GM23248 (cell line): Measurements from ENCODE around the gene PAQR8. TPM values are rescaled to one million over a fixed set of nuclear protein-coding genes. Genes with fewer than 3 reads are reported as not detected.
A peak's percentile ranks its signal among the peaks of the same experiment; 100 is the strongest.

ENCODE experiments used
- DNase-seq: peaks from one replicate; pipeline ENCODE4 v3.0.0-alpha.2; 2015
- H2AFZ ChIP-seq: fragments of 200-600 bp; sonication (generic); 2 replicates; pipeline ENCODE4 v1.6.1; 2016; ENCODE audit warnings: antibody characterized with exemption
- H3F3A ChIP-seq: fragments of 200-600 bp; sonication (generic); 2 replicates; pipeline ENCODE4 v1.6.1; 2016; ENCODE audit warnings: mild to moderate bottlenecking, antibody characterized with exemption, mixed run types; ENCODE audit not compliant: insufficient read depth
- H3K27ac ChIP-seq: fragments of 200-600 bp; sonication (generic); 2 replicates; pipeline ENCODE4 v1.5.1; 2016; ENCODE audit warnings: mild to moderate bottlenecking
- H3K27me3 ChIP-seq: fragments of 200-600 bp; sonication (generic); replicated peaks from 2 replicates; pipeline ENCODE4 v1.6.1; 2016; ENCODE audit warnings: mild to moderate bottlenecking; ENCODE audit not compliant: insufficient read depth
- H3K36me3 ChIP-seq: fragments of 200-600 bp; sonication (generic); 2 replicates; pipeline ENCODE4 v1.6.1; 2016; ENCODE audit warnings: low read depth, mild to moderate bottlenecking
- H3K4me1 ChIP-seq: fragments of 200-600 bp; sonication (generic); 2 replicates; pipeline ENCODE4 v1.6.1; 2016; ENCODE audit warnings: mild to moderate bottlenecking; ENCODE audit not compliant: insufficient read depth
- H3K4me2 ChIP-seq: fragments of 200-600 bp; sonication (generic); one replicate; pipeline ENCODE4 v1.6.1; 2016; ENCODE audit warnings: mild to moderate bottlenecking; ENCODE audit not compliant: unreplicated experiment
- H3K4me3 ChIP-seq: fragments of 200-600 bp; sonication (generic); 2 replicates; pipeline ENCODE4 v1.5.1; 2016; ENCODE audit warnings: mild to moderate bottlenecking
- H3K79me2 ChIP-seq: fragments of 200-600 bp; sonication (generic); 2 replicates; pipeline ENCODE4 v1.6.1; 2016; ENCODE audit warnings: mild to moderate bottlenecking; ENCODE audit not compliant: insufficient read depth
- H3K9ac ChIP-seq: fragments of 200-600 bp; sonication (generic); 2 replicates; pipeline ENCODE4 v1.6.1; 2016; ENCODE audit warnings: mild to moderate bottlenecking
- H3K9me2 ChIP-seq: fragments of 200-600 bp; sonication (generic); 2 replicates; pipeline ENCODE4 v1.6.1; 2016; ENCODE audit warnings: mixed run types, mild to moderate bottlenecking, moderate library complexity; ENCODE audit not compliant: insufficient read depth
- H3K9me3 ChIP-seq: fragments of 200-600 bp; sonication (generic); one replicate; pipeline ENCODE4 v1.6.1; 2017; ENCODE audit warnings: low read depth
- H4K20me1 ChIP-seq: fragments of 200-600 bp; sonication (generic); 2 replicates; pipeline ENCODE4 v1.6.0; 2016; ENCODE audit not compliant: insufficient read depth
- EZH2 ChIP-seq: fragments of 200-600 bp; sonication (generic); IDR thresholded peaks from 2 replicates; pipeline ENCODE4 v1.6.1; 2018; ENCODE audit warnings: antibody characterized with exemption, mild to moderate bottlenecking; ENCODE audit not compliant: insufficient read depth, poor library complexity, severe bottlenecking
- EZH2phosphoT487 ChIP-seq: fragments of 200-600 bp; sonication (generic); IDR thresholded peaks from 2 replicates; pipeline ENCODE4 v1.6.1; 2018; ENCODE audit warnings: antibody characterized with exemption, moderate library complexity, mild to moderate bottlenecking, low read depth; ENCODE audit not compliant: insufficient read depth
- WGBS, 2 experiments: methylation state at CpG; one replicate each; pipeline ENCODE4 v1.1.6; 2015 to 2017; ENCODE audit warnings: low lambda C conversion rate in 2 of 2, low coverage in 1 of 2; ENCODE audit errors: missing lambda C conversion rate in 2 of 2; 5-methylcytosine and 5-hydroxymethylcytosine counted together
- in situ Hi-C: fragments of 300-500 bp; cut with MboI; formaldehyde crosslinking; loops from 2 replicates; pipeline ENCODE4 v1.15.0; 2020
- polyA plus RNA-seq: library from polyadenylated mRNA; unstranded; fragments of >200 nt; fragmentation: Nextera tagmentation; extraction: Ambion mirVana; gene quantifications from 2 replicates; pipeline ENCODE4 v1.2.1, GENCODE V29; 2016
- total RNA-seq: library from RNA; depleted of rRNA; stranded (reverse); fragments of >200 nt; shearing (Covaris generic); gene quantifications from 2 replicates; pipeline ENCODE4 v1.2.3, GENCODE V29; 2014

Gene PAQR8
- total and polyA plus RNA-seq, 2 experiments from 2014 or later: 2.5 to 3.4 TPM

DNA sequence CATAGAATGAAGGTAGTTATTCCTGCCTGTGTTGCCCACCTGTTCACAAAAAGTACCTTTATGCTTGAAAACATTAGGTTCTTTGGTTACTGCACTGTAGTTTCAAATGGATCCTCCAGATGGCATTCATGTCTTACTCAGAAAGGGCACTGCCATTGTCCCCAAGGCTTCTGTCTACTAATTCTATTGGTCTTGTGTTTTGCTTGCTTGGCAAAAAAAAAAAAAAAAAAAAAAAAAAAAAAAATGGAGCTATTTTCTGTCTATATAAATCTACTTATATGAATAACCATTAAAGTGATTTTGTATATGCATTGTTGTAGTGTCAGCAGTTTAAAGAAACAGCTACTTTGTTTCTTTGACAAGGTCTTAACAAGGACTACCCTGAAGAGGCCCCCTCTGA is 45.5 kb downstream of the PAQR8 start:
- in situ Hi-C loops: loop anchor here (5.0 kb wide), 1 partner anchor 255 kb away; no protein-coding TSS in a partner anchor

DNA sequence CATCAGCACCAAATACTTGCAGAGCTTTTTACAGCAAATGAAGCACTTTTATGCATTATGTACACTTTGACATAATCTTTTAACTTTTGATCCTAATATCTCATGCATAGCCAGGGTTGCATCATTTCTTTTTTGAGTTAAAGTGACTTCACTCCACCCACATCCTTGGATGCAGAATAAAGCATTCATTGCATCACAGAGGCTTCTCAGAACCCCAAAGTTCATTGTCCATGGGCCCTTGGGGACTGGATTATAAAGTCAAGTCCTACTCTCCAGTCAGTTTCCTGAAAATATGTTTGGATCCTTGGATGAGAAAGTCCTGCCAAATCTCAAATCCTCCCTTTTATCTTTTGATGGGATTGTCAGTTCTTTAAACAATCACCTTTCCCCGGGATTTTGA is 47.5 kb downstream of the PAQR8 start:
- 14 to 15% methylated on average over 1 of the region's 1 CpG for WGBS, 2 experiments
- peak; percentile 73 for DNase-seq
- Histone ChIP-seq H3K9me2 (no peaks in the 10 kb centered on the region), H3K27me3 (no peaks in the 10 kb centered on the region), H3F3A (peaks cover 13% of the 10 kb centered on the region), H3K36me3 (no peaks in the 10 kb centered on the region), H3K4me1 (peaks cover 12% of the 10 kb centered on the region), H3K27ac (no peak overlapping the region), H3K4me2 (peak overlapping the region; percentile 24), H3K9ac (no peak overlapping the region), H4K20me1 (no peaks in the 10 kb centered on the region), H3K4me3 (no peak overlapping the region), H2AFZ (no peak overlapping the region), H3K79me2 (no peaks in the 10 kb centered on the region), H3K9me3 (no peaks in the 10 kb centered on the region)
- TF ChIP-seq EZH2phosphoT487: no peak
- no peak for TF ChIP-seq EZH2
- in situ Hi-C loops: loop anchor here (5.0 kb wide), 1 partner anchor 253 kb away; no protein-coding TSS in a partner anchor

More for the DNA sequence above, 45.5 kb downstream of the PAQR8 start:
- Histone ChIP-seq H3F3A (peaks cover 13% of the 10 kb centered on the region), H4K20me1 (no peaks in the 10 kb centered on the region), H3K27me3 (no peaks in the 10 kb centered on the region), H3K79me2 (no peaks in the 10 kb centered on the region), H2AFZ (no peak overlapping the region), H3K4me2 (no peak overlapping the region), H3K9ac (no peak overlapping the region), H3K4me3 (no peak overlapping the region), H3K36me3 (no peaks in the 10 kb centered on the region), H3K27ac (no peak overlapping the region), H3K9me3 (no peaks in the 10 kb centered on the region), H3K4me1 (peaks cover 12% of the 10 kb centered on the region), H3K9me2 (no peaks in the 10 kb centered on the region)
- no peak for TF ChIP-seq EZH2
- no peak for TF ChIP-seq EZH2phosphoT487
- peak; percentile 79 for DNase-seq

DNA sequence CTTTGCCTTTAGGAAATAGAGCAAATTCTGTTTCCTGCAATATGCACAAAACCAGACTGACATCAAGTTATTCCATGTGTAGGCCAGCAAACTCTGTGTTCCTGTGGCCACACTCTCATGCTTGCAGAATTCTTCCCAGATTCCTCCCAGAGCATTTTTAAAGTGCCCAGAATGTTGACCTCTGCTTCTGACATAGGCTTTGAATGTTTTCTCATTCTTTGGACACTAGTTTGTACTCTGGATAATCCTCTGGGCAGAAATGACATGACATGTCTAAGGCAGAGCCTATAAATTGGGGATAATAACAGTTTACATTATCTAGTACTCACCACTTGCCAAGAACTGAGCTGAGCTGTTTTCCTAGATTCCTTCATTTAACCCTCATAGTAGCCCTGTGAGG is 49.0 kb downstream of the PAQR8 start:
- no peaks in the 10 kb centered on the region for H3K9me2 ChIP-seq
- in situ Hi-C loops: loop anchor here (10.0 kb wide), 1 partner anchor 184 kb away; no protein-coding TSS in a partner anchor
- peaks cover 20% of the 10 kb centered on the region for H3F3A ChIP-seq
- H4K20me1 ChIP-seq: no peaks in the 10 kb centered on the region
- no peaks in the 10 kb centered on the region for H3K79me2 ChIP-seq
- no peak for TF ChIP-seq EZH2
- TF ChIP-seq EZH2phosphoT487: no peak
- H2AFZ ChIP-seq: no peak overlapping the region
- no peaks in the 10 kb centered on the region for H3K9me3 ChIP-seq
- DNase-seq: no peak
- H3K27me3 ChIP-seq: no peaks in the 10 kb centered on the region
- peaks cover 19% of the 10 kb centered on the region for H3K4me1 ChIP-seq
- H3K9ac ChIP-seq: no peak overlapping the region
- H3K36me3 ChIP-seq: no peaks in the 10 kb centered on the region
- no peak overlapping the region for H3K4me3 ChIP-seq
- no peak overlapping the region for H3K27ac ChIP-seq
- H3K4me2 ChIP-seq: no peak overlapping the region

DNA sequence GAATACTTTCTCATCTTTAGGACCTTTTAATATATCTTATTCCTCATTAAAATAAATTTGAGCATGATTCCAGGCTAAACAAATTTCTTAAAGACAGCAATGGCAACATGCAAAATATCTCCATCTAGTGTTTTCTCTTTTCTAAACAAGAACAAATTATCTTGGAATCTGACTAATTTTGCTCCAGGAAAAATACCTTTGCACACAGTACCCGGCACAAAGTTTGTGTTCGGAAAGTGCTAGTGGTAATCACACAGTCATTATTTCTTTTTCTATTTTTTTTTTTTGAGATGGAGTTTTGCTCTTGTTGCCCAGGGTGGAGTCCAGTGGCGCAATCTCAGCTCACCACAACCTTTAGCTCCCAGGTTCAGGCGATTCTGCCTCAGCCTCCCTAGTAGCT is 50.0 kb downstream of the PAQR8 start:
- Histone ChIP-seq H3K9me3 (no peaks in the 10 kb centered on the region), H3K27ac (no peak overlapping the region), H3K4me3 (no peak overlapping the region), H3K36me3 (no peaks in the 10 kb centered on the region), H3K9ac (no peak overlapping the region), H4K20me1 (no peaks in the 10 kb centered on the region), H2AFZ (no peak overlapping the region), H3K4me2 (no peak overlapping the region), H3K4me1 (peaks cover 28% of the 10 kb centered on the region), H3K9me2 (no peaks in the 10 kb centered on the region), H3K27me3 (no peaks in the 10 kb centered on the region), H3K79me2 (no peaks in the 10 kb centered on the region), H3F3A (peaks cover 29% of the 10 kb centered on the region)
- TF ChIP-seq EZH2phosphoT487: no peak
- WGBS, 2 experiments: 94% methylated on average over 4 of the region's 4 CpGs
- DNase-seq: no peak
- in situ Hi-C loops: loop anchor here (10.0 kb wide), 1 partner anchor 183 kb away; no protein-coding TSS in a partner anchor

DNA sequence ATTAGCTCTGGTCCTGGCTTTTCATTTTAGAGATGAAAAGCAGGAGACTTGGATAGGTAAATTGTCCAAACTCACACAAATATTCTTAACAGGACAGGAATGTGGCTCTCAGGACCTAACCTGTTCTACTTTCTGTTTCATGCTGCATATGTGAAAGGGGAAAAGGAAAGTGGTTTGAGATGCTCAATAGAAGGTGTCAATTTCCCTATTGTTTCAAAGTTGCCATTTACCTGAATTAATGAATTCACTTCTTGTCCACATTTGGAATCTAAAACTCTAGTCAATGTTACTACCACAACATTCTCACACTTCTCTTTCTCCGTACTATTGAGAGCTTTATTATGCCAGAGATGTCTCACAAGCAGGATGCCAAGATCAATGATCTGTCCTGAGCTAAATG is 53.4 kb downstream of the PAQR8 start:
- in situ Hi-C loops: loop anchor here (10.0 kb wide), 1 partner anchor 179 kb away; no protein-coding TSS in a partner anchor
- peak overlapping the region; percentile 31; the same call in 1 of the 2 replicates for H3K9ac ChIP-seq
- no peaks in the 10 kb centered on the region for H3K9me3 ChIP-seq
- no peaks in the 10 kb centered on the region for H3K36me3 ChIP-seq
- DNase-seq: no peak
- WGBS, 2 experiments: 92 to 94% methylated on average over 1 of the region's 1 CpG
- H3K9me2 ChIP-seq: no peaks in the 10 kb centered on the region
- peak overlapping the region; percentile 95; the same call in 1 of the 2 replicates for H3K27ac ChIP-seq
- peaks cover 8% of the 10 kb centered on the region; the same call in 1 of the 2 replicates for H3K79me2 ChIP-seq
- TF ChIP-seq EZH2 (no peak), EZH2phosphoT487 (no peak)
- H3F3A ChIP-seq: peaks cover 51% of the 10 kb centered on the region
- no peaks in the 10 kb centered on the region for H4K20me1 ChIP-seq
- H3K4me1 ChIP-seq: peaks cover 43% of the 10 kb centered on the region
- no peak overlapping the region for H3K4me3 ChIP-seq
- peak overlapping the region; percentile 24; the same call in 1 of the 2 replicates for H2AFZ ChIP-seq
- H3K4me2 ChIP-seq: no peak overlapping the region
- H3K27me3 ChIP-seq: no peaks in the 10 kb centered on the region
